GM18870 (cell line): ENCODE results near the gene ALMS1.
"Not testable (repeated sequence)": the region's sequence is repeated elsewhere in the genome, so short reads cannot be mapped to it uniquely, and the experiment has no call there.

ENCODE experiments used
- ATAC-seq: cut with Tn5 transposase; IDR thresholded peaks from one replicate; pipeline ENCODE4 v1.9.1; 2021; ENCODE audit warnings: moderate library complexity; ENCODE audit not compliant: unreplicated experiment

The ALMS1 gene

DNA sequence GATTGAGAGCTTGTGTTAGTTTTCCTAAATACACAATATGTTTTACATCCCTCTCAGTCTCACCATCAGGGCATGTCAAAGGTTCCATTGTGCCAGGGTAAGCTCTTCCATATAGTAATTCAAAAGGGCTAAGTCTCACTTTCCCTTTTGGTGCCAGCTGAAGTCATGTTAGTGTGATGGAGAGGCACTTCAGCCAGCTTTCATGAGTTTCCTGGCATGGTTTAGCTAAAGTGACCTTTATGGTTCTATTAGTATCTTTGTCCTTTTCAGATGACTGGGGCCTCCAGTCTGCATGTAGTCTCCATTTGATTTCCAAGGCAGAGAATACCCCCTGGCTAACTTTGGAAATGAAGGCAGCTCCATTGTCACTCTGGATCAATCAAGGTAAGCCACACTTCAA, 229.4 kb downstream of the ALMS1 start:
- ATAC-seq: no peak

- not testable (repeated sequence) for ATAC-seq
Observed at GRCh38 chr2:73619925-73620324, 234.3 kb downstream of the ALMS1 start.

GRCh38 chr2:73624036-73624435, 238.4 kb downstream of the ALMS1 start:
- ATAC-seq: not testable (repeated sequence)

DNA sequence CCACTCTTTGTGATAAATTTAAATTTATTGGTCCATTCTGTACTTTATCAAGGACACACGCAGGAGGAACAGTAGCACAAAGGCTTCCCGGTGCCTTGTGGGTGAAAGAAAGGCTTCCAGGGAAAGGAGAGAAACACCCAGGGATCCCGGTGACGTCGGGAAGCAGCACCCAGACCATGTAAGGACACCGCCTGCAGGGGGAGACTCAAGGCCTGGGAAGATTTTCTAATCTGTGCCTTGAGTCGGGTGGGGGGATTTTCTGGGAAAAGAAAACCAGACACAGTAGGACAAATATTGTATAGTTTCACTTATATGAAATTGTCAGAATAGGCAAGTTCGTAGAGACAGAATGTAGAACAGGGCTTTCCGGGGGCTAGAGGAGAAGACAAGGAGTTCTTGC, 239.0 kb downstream of the ALMS1 start:
- not testable (repeated sequence) for ATAC-seq

GRCh38 chr2:73626237-73626636, 240.6 kb downstream of the ALMS1 start:
- not testable (repeated sequence) for ATAC-seq

GRCh38 chr2:73628493-73628892, 242.9 kb downstream of the ALMS1 start:
- ATAC-seq: peak; percentile 70

- ATAC-seq: peak; percentile 58
Observed at GRCh38 chr2:73630662-73631266, 245.1 kb downstream of the ALMS1 start.

GRCh38 chr2:73636977-73637376, 251.3 kb downstream of the ALMS1 start:
- ATAC-seq: not testable (repeated sequence)

GRCh38 chr2:73638429-73638828, 252.8 kb downstream of the ALMS1 start:
- ATAC-seq: no peak

- ATAC-seq: no peak
Observed at GRCh38 chr2:73640511-73640911, 254.9 kb downstream of the ALMS1 start.

- no peak for ATAC-seq
Observed at GRCh38 chr2:73640946-73641766, 255.5 kb downstream of the ALMS1 start.

DNA sequence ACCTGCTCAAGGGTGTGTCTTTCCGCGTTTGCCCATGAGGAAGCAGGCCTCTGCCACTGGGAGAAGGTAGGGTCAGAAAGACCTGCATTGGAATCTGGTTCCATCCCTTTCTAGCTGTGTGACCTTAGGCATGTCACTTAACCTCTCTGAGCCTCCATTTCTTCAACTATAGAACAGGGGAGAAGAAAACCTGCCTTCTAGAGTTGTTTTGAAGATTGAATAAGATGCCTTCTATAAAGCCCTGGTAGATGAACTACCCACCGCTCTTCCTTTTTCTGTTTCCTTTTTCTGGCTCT, 256.1 kb downstream of the ALMS1 start:
- ATAC-seq: no peak

DNA sequence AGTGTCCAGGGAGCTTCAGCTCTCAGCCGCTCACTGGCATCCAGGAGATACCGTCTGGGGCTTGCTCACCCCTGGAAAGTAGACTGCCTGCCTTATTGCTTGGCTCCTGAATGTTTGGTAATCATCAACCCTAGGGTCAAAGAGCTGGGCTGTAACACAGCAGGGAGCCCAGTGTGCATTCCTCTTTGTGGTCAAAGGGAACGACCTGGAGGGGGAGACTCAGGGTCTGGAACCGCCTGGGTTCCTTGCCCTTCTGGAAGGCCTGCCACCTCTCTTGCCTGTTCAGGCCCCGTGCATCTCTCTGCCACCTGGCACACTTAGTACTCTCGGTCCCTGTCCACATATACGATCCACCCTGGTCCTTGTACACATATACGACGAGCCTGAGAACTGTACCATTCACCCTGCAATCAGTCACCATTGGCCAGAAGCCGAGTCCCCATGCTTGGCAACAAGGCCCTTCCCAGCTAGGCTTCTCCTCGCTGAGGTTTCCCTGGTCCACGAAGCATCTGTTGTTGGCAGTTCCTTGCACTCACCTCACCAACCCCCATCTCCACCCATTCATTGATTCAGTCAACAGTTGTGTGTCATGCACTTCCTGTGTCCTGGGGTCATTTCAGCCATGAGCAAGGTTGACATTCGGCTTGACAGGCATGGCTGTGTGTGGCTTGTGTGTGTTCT, 256.8 kb downstream of the ALMS1 start, which contains the start of gene NAT8:
TSS of gene NAT8 (minus strand) at position 85 of the 681 bp plus-strand sequence. CDS start 794 bp downstream, outside the sequence.
- no peak for ATAC-seq

DNA sequence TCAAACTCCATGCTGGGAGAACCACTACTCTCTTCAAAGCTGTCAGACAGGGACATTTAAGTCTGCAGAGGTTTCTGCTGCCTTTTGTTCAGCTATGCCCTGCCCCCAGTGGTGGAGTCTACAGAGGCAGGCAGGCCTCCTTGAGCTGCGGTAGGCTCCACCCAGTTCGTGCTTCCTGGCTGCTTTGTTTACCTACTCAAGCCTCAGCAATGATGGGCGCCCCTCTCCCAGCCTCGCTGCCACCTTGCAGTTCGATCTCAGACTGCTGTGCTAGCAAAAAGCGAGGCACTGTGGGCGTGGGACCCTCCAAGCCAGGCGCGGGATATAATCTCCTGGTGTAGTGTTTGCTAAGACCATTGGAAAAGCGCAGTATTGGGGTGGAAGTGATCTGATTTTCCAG, 262.1 kb downstream of the ALMS1 start:
- not testable (repeated sequence) for ATAC-seq

DNA sequence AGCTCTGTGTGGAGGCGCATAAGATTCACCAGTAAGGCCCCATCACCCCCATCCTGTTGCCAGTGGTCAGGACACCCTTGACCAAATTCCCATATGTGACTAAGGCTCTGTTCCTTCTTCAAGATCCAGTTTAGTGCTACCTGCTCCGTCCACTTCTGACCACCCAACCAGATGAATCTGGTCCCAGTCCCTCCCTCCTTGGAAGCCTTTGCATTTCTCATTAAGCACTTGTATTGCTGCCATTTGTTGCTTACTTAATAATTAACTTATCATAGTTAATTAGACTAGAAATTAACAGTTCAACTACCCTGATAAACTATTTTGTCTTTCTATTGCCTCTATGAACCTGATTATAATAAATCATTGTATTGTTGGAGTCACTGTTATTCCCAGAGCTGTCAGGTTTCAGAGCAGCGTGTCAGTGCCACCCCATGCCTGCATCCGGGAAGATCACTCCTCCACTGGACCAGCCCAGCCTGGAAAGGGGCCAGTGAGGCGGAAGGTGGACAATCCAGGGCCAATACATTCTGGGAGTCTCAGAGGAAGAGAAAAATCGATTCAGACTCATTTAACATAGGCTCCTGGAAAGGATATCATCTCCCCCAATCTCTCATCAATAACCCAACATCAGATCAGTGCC, 266.1 kb downstream of the ALMS1 start:
- ATAC-seq: no peak

DNA sequence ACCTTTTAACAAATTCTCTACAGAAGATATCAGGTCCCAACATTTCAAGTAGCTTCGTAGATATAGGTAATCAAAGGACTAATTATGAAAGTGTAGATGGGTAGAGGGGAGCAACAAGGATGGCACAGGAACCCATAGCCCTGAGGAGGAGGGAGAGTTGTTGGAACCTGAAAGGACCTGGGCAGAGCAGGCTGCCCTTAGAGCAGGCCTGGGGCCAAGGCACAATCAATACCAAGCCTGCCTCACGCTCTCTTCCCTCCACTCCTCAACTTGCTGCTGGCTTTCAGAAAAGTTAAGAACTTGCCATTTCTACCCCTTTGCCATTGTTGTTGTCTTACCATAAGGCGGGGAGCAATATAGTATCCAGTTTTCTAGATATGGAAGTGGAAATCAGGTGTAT, 266.7 kb downstream of the ALMS1 start:
- no peak for ATAC-seq

DNA sequence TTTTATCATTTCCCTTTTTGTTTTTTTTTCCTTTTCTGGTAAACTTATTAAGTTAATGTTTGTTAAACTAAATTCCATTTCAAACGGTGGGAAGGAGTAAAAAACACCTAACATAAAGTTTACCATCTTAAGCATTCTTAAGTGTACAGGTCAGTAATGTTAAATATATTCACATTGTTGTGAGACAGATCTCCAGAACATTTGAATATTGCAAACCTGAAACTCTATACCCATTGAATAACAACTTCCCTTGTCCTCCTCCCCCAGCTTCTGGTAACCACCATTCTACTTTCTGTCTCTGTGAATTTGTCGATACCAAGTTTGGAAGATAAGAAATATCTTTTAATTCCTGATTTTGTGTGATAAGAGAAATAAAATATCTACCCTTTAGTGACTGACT, 268.5 kb downstream of the ALMS1 start:
- ATAC-seq: no peak
